Activated CD4-positive, CD25-positive, alpha-beta regulatory T cell (primary cell): ENCODE data around the gene CKAP5.
"Not testable (repeated sequence)": the region's sequence is repeated elsewhere in the genome, so short reads cannot be mapped to it uniquely, and the experiment has no call there.

Experiments used
- DNase-seq, 4 experiments: peaks; one replicate each; lab custom pipeline; 2025; lab: John Stamatoyannopoulos, UW

CKAP5 gene

GRCh38 chr11:46726206-46726862 lies 119.7 kb downstream of the CKAP5 start:
- no peak for DNase-seq

- no peak for DNase-seq
These were observed 120.5 kb downstream of the CKAP5 start for GRCh38 chr11:46725338-46726205.

GRCh38 chr11:46724088-46724487 lies 122.0 kb downstream of the CKAP5 start:
- DNase-seq: no peak

DNA sequence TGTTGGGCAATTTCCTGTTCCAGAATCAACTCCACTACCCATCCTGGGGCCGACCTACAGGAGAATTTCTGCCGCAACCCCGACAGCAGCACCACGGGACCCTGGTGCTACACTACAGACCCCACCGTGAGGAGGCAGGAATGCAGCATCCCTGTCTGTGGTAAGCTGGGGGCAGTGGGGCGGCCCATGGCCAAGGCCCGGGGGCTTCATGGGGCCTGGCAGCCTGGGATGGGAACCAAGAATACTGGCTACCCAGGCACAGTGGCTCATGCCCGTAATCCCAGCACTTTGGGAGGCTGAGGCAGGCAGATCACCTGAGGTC lies 122.8 kb downstream of the CKAP5 start:
- no peak for DNase-seq

- DNase-seq: no peak
These were observed 123.3 kb downstream of the CKAP5 start for GRCh38 chr11:46722566-46723358.

DNA sequence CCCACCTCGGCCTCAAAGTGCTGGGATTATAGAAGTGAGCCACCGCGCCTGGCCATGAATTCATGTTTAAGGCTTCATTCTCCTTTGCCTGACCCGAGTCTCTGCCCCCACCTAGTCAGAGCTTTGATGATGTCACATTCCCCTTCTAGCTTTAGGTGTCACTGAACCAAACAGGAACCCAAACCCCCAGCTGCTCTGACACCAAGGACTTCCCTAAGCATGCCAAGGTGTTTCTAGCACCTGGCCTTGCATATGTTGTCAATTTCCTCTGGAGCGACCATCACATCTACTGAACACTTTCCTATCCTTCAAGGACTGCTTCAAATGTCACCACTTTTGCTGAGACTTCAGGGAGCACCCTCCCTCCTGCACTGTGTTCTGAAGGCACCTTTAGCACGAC lies 124.8 kb downstream of the CKAP5 start:
- DNase-seq: no peak

DNA sequence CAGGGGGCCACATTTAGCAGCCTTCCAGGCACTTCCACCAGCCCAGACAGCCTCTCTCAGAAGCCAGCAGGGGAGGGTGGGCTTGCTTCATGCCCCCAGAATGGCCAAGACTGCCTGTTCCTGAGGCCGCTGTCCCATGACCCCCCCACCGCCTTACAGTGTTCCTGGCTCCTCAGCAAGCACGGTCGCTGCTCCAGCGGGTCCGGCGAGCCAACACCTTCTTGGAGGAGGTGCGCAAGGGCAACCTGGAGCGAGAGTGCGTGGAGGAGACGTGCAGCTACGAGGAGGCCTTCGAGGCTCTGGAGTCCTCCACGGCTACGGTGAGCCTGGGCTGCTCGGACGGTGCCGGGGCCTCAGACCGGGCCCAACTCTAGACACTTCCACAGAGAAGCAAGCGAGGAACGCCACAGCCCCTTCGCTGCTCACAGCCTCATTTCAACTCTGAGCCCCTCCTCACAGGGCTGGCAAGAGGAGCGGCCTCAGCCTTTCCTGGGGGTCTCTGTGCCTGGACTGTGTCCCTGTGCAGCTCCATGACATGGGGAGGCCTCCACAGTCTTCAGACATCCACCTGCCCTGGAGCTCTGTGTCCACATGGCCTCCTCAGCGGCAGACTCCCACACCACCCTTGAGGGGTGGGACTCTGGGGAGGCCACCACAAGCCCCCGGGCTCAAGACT lies 126.4 kb downstream of the CKAP5 start:
- no peak for DNase-seq

DNA sequence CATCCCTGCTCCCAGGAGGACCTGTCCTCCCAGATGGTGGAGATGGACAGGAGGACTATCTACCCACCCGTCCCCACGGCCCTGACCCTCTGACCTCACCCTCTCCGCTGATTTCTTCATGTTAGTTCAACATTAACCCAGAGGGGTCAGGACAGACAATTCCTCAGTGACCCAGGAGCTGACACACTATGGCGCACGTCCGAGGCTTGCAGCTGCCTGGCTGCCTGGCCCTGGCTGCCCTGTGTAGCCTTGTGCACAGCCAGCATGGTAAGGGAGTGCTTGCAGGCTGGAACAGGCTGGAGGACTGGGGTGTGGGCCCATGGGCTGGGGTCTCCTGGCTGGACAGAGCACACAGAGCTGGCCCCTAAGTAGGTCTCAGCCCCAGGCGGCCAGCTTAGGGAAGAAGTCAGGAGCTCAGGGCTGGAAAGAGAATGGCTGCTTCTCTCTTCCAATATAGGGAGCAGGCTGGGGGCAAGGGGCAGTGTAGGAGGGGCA lies 127.0 kb downstream of the CKAP5 start, which contains the start of gene F2:
F2 (plus strand) TSS at position 166 of the 495 bp plus-strand sequence; CDS start at position 189, 23 bp downstream.
- no peak for DNase-seq

DNA sequence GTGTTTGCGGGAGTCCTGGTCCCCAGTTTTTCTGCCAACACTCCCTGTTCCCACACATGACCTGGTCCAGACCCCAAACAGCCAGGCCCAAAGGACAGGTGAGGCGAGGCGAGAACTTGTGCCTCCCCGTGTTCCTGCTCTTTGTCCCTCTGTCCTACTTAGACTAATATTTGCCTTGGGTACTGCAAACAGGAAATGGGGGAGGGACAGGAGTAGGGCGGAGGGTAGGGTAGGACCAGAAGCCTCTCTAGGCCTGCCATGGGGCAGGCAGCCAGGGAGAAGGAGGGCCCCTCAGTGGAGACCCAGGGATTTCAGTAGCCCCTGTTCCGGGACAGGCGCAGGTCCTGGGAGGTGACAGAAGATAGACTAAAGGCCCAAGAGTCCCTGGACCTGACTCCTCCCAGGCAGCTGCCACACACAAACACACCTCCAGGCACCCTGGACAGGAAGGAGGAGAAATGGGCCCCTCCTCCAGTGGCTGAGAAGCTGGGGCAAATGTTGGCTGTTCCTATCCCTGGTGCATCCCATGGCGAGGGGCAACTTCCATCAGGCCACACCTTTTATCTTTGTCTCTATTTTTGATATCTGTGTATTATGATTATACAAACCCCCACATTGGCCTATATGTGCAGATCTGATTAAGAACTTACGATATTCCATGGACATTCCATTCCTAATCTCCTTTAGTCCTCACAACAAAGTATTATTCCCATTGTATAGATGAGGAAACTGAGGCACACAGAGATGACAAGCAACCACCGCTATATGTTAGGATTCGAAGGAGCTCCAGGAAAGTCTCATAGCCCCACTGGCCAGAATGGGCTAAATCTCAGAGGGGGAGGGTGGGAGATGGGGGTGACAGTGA lies 127.7 kb downstream of the CKAP5 start:
- DNase-seq: no peak

DNA sequence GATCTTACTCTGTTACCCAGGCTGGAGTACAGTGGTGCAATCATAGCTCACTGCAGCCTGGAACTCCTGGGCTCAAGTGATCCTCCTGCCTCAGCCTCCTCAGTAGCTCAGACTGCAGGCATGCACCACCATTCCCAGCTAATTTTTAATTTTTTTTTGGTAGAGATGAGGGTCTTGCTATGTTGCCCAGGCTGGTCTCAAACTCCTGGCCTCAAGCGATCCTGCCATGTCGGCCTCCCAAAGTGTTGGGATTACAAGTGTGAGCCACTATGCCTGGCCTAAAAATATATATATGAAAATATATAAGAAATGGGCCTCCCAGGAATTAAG lies 128.3 kb downstream of the CKAP5 start:
- DNase-seq: not testable (repeated sequence)

GRCh38 chr11:46712874-46713576 lies 133.1 kb downstream of the CKAP5 start:
- DNase-seq: no peak

- no peak for DNase-seq
These were observed 134.8 kb downstream of the CKAP5 start for GRCh38 chr11:46711303-46711702.

DNA sequence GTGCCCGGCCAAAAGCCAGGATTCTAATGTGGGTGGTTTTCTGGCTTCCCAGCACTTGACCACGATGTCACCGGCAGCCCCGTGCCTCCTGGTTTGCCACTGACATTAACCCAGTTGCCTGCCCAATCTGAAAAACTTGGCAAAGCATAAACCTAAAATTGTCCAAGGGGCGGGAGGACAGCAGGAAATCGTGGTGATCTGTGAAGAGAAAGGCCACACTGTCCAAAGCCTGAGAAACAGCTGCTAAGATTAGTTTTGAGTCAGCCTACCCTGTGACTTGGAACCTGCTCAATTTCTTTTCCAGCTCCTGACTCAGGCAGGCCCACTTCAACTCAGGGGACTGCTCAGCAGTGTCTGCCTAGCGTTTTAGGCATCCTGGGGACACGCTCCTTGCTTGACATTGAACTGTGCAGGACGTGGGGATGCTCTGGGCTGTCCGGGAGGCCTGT lies 135.2 kb downstream of the CKAP5 start:
- DNase-seq: no peak

DNA sequence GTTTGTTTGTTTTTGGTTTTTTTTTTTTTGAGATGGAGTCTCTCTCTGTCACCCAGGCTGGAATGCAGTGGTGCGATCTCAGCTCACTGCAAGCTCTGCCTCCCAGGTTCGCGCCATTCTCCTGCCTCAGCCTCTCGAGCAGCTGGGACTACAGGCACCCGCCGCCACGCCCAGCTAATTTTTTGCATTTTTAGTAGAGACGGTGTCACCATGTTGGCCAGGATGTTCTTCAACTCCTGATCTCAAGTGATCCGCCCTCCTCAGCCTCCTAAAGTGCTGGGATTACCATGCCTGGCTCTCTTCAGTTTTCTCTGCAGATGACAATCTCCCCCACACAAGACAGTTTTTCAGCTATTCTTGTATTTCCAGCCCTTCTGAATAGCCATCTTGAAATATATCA lies 136.7 kb downstream of the CKAP5 start:
- DNase-seq: not testable (repeated sequence)

- DNase-seq: no peak
These were observed 139.2 kb downstream of the CKAP5 start for GRCh38 chr11:46706886-46707285.

- no peak for DNase-seq
These were observed 140.9 kb downstream of the CKAP5 start for GRCh38 chr11:46705070-46705688.

GRCh38 chr11:46701078-46701654 lies 144.9 kb downstream of the CKAP5 start:
- DNase-seq: no peak

DNA sequence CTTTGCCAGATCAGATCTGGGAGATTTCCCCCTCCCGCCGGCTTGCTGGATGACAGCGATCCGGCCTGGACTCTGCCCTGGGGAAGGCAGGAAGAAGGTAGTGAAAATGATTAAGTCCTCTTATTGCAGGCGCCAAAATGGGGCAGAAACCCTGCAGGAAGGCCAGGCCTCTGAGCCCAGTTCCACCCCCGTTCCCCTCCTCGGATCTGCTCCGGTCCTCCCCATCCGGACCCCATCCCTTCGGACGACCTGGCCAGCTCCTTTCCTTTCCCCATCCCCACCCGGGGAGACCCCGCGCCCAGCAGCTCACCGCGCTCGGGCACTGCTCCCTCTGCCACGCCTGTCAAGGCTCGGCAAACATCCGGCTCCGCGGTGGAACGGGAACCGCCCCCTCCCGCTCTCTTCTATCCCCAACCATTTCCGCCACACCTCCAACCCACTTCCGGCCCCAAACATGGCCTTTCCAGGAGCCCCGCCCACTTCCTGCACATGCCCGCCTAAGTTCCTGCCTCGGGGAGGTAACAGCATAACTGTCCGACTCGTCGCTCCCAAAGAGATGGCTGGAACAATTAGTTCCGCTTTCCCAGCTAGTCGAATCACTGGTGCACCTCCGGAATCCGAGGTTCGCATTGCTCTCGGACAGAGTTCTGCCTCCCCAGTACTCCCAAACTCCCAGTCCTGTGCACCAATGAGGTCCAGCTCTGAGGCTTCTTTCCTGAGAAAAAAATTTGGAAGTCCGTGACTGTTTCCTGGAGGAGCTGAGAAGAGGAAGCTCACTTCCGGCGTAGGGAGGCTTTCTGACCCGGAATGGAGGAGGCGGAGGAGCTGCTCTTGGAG lies 145.6 kb downstream of the CKAP5 start, which contains the start of the genes ARHGAP1 and ZNF408:
ARHGAP1 (minus strand) TSS at position 379 of the 837 bp plus-strand sequence. CDS start 4,512 bp downstream, outside the sequence.
ZNF408 (plus strand) TSS at position 791 of the 837 bp plus-strand sequence; CDS start at position 808, 17 bp downstream.
- peak; percentile 96 to 99 (median 98) for DNase-seq
